Measurements from ENCODE around the gene STEAP3.

DNA sequence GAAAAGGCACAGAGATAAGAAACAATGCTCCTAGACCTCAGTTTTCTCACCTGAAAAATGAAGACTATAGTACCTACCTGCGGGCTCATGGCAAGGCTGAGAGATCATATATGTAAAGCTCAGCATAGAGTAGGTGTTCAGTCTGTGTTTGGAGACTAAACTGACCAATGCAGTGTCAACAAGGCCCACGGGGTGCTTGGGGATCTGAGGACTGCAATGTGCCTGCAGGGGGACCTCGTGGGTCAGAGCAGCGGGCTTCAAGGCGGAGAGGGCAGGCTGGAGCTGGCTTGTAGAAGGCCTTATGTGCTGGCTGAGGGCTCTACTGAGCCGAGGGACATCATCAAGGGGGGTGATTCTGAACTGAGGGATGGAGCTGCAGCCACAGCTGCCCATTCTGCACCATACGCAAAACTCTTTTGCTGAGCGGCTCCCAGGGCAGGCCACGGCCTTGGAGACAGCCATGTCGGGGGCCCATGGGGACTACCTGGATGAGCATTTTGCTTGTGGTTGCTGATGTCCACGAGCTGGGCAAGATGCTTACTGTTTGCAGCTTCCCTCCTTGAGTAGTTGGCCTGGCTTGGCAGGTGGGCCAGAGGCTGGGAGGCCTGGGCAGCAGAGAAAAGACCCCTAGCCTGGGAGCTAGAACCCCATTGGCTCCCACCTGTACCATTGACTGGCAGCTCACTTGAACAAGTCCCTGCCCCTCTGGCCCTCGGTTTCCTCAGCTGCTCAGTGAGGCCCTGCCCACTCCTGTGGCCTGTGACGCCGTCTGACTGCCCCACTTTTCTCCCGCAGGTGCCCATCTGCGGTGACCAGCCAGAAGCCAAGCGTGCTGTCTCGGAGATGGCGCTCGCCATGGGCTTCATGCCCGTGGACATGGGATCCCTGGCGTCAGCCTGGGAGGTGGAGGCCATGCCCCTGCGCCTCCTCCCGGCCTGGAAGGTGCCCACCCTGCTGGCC lies 23.5 kb downstream of the STEAP3 start:
- no peak for TF ChIP-seq CTCF (IDR thresholded peaks at IDR 0.05; ENCODE audit: low read depth, low read length)
- no peak for TF ChIP-seq EZH2phosphoT487 (IDR thresholded peaks at IDR 0.05; ENCODE audit: low read depth)
